Measurements from ENCODE around the gene GORAB. TPM values are rescaled to one million over a fixed set of nuclear protein-coding genes. Genes with fewer than 3 reads are reported as not detected.

The GORAB gene
- total and polyA plus RNA-seq, 2 experiments from 2014 or later = 14.7 to 16.4 TPM

DNA sequence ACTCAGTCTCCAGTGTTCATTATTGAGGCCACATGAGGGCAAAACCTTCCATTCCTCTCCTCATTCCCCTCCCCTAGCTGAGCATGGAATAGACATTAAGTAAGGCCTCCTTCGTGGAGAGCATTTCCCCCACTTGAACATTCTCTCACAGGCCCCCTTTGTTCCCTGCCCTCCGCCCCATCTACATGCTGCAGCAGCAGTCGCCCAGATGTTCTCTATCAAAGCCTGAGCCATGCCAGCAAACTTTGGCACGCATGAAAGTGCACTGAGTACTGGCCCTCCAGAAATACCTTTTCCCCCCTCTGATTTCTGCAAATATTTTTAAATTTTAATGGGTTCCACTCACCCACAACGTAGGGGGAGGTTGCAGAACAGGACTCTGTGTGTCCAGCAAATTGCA is 20.9 kb upstream of the GORAB start:
- TF ChIP-seq EZH2 (IDR thresholded peaks at IDR 0.05; ENCODE audit: insufficient read depth, poor library complexity, severe bottlenecking) = no peak
- TF ChIP-seq EZH2phosphoT487 (IDR thresholded peaks at IDR 0.05; ENCODE audit: insufficient read depth, low read depth) = no peak
- H3K9ac ChIP-seq = no peak overlapping the region
- no peaks in the 10 kb centered on the region for H3F3A ChIP-seq (ENCODE audit: insufficient read depth)
- no peaks in the 10 kb centered on the region for H3K36me3 ChIP-seq (ENCODE audit: low read depth)
- no peaks in the 10 kb centered on the region for H3K79me2 ChIP-seq (ENCODE audit: insufficient read depth)
- no peak overlapping the region for H2AFZ ChIP-seq
- no peaks in the 10 kb centered on the region for H4K20me1 ChIP-seq (ENCODE audit: insufficient read depth)
- no peaks in the 10 kb centered on the region for H3K27me3 ChIP-seq (replicated peaks; ENCODE audit: insufficient read depth)
- H3K9me3 ChIP-seq (ENCODE audit: low read depth) = no peaks in the 10 kb centered on the region
- no peaks in the 10 kb centered on the region for H3K4me1 ChIP-seq (ENCODE audit: insufficient read depth)
- 44 to 46% methylated on average over 5 of the region's 5 CpGs for WGBS, 2 experiments (ENCODE audit: low coverage in 1 of 2, low lambda C conversion rate in 2 of 2, missing lambda C conversion rate in 2 of 2)
- DNase-seq = no peak
- no peak overlapping the region for H3K4me2 ChIP-seq (ENCODE audit: unreplicated experiment)
- no peaks in the 10 kb centered on the region for H3K9me2 ChIP-seq (ENCODE audit: insufficient read depth)
- no peak overlapping the region for H3K27ac ChIP-seq
- in situ Hi-C loops (cut with MboI) = no loop called here
- no peak overlapping the region for H3K4me3 ChIP-seq

GRCh38 chr1:170513138-170513537 is 18.8 kb upstream of the GORAB start:
- TF ChIP-seq EZH2 (IDR thresholded peaks at IDR 0.05; ENCODE audit: insufficient read depth, poor library complexity, severe bottlenecking) = no peak
- TF ChIP-seq EZH2phosphoT487 (IDR thresholded peaks at IDR 0.05; ENCODE audit: insufficient read depth, low read depth) = no peak
- WGBS, 2 experiments (ENCODE audit: low coverage in 1 of 2, low lambda C conversion rate in 2 of 2, missing lambda C conversion rate in 2 of 2) = 15 to 47% methylated on average over 1 of the region's 1 CpG
- H3K4me2 ChIP-seq (ENCODE audit: unreplicated experiment) = no peak overlapping the region
- H3K9me2 ChIP-seq (ENCODE audit: insufficient read depth) = no peaks in the 10 kb centered on the region
- in situ Hi-C loops (cut with MboI) = no loop called here
- DNase-seq = no peak
- no peaks in the 10 kb centered on the region for H3K36me3 ChIP-seq (ENCODE audit: low read depth)
- H3K27ac ChIP-seq = no peak overlapping the region
- H3K9ac ChIP-seq = no peak overlapping the region
- no peaks in the 10 kb centered on the region for H3K79me2 ChIP-seq (ENCODE audit: insufficient read depth)
- no peak overlapping the region for H2AFZ ChIP-seq
- no peaks in the 10 kb centered on the region for H3K4me1 ChIP-seq (ENCODE audit: insufficient read depth)
- no peak overlapping the region for H3K4me3 ChIP-seq
- no peaks in the 10 kb centered on the region for H3F3A ChIP-seq (ENCODE audit: insufficient read depth)
- H3K9me3 ChIP-seq (ENCODE audit: low read depth) = no peaks in the 10 kb centered on the region
- no peaks in the 10 kb centered on the region for H3K27me3 ChIP-seq (replicated peaks; ENCODE audit: insufficient read depth)
- no peaks in the 10 kb centered on the region for H4K20me1 ChIP-seq (ENCODE audit: insufficient read depth)

DNA sequence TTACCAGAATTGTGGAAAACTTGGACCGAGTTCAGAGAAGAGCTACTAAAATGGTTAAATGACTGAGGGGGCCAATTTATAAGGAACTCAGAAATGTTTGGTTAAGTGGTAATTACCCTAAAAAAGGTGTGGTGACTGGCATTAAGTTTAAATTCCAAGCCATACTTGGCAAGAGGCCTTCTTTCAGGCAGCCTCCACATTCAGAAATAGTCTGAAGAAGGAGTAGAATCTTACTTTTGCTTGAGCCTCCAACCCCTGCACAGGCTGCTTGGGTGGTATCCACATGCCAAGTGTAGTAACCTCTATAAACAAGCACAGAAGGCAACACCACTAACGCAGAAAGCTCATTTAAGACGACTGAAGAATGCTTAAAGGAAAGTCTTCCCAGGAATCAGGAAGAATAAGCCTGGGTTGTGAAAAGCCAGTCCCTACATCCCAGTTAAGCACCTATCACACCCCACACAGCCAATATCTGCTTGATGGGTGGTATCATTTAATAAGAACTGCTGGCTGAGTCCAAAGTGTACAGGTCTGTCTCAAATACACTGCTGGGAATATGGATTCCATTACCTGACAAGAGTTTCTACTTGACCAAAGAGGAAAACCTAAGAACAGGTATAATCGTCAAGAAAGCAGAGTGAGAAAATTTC is 13.7 kb upstream of the GORAB start:
- H3F3A ChIP-seq (ENCODE audit: insufficient read depth) = peaks cover 9% of the 10 kb centered on the region; the same call in 1 of the 2 replicates
- in situ Hi-C loops (cut with MboI) = no loop called here
- no peak overlapping the region for H2AFZ ChIP-seq
- H3K4me1 ChIP-seq (ENCODE audit: insufficient read depth) = peaks cover 29% of the 10 kb centered on the region
- H3K4me2 ChIP-seq (ENCODE audit: unreplicated experiment) = no peak overlapping the region
- H3K27me3 ChIP-seq (replicated peaks; ENCODE audit: insufficient read depth) = no peaks in the 10 kb centered on the region
- H3K36me3 ChIP-seq (ENCODE audit: low read depth) = no peaks in the 10 kb centered on the region
- no peak for TF ChIP-seq EZH2phosphoT487 (IDR thresholded peaks at IDR 0.05; ENCODE audit: insufficient read depth, low read depth)
- TF ChIP-seq EZH2 (IDR thresholded peaks at IDR 0.05; ENCODE audit: insufficient read depth, poor library complexity, severe bottlenecking) = no peak
- H3K9me3 ChIP-seq (ENCODE audit: low read depth) = no peaks in the 10 kb centered on the region
- no peak overlapping the region for H3K4me3 ChIP-seq
- H3K27ac ChIP-seq = no peak overlapping the region
- DNase-seq = no peak
- no peak overlapping the region for H3K9ac ChIP-seq
- no peaks in the 10 kb centered on the region for H4K20me1 ChIP-seq (ENCODE audit: insufficient read depth)
- 91 to 93% methylated on average over 4 of the region's 4 CpGs for WGBS, 2 experiments (ENCODE audit: low coverage in 1 of 2, low lambda C conversion rate in 2 of 2, missing lambda C conversion rate in 2 of 2)
- no peaks in the 10 kb centered on the region for H3K79me2 ChIP-seq (ENCODE audit: insufficient read depth)
- H3K9me2 ChIP-seq (ENCODE audit: insufficient read depth) = no peaks in the 10 kb centered on the region

DNA sequence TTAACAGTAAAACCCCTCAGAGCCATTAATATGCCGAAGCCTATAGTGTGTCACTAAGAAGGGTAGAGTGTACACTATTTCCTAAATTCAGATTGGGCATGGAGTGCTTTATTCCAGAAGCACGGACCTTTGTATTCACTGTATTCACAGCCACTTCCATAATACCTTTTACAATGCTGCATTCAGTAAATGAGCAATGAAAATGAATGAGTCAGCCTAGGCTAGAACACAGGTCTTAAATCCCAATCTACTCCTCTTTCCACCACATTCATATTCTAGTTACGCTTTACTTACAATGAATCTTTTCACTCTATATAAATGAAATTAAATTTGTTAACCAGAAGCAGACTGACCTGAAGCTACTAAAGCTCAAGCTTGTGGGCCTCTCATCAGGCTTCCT is 13.0 kb upstream of the GORAB start:
- Histone ChIP-seq H4K20me1 (ENCODE audit: insufficient read depth) (no peaks in the 10 kb centered on the region), H3K79me2 (ENCODE audit: insufficient read depth) (no peaks in the 10 kb centered on the region), H3K9me2 (ENCODE audit: insufficient read depth) (no peaks in the 10 kb centered on the region), H3K4me1 (ENCODE audit: insufficient read depth) (peaks cover 29% of the 10 kb centered on the region), H3F3A (ENCODE audit: insufficient read depth) (peaks cover 9% of the 10 kb centered on the region; the same call in 1 of the 2 replicates), H3K4me2 (ENCODE audit: unreplicated experiment) (no peak overlapping the region), H3K27me3 (replicated peaks; ENCODE audit: insufficient read depth) (no peaks in the 10 kb centered on the region), H3K27ac (no peak overlapping the region), H3K4me3 (no peak overlapping the region), H2AFZ (no peak overlapping the region), H3K36me3 (ENCODE audit: low read depth) (no peaks in the 10 kb centered on the region), H3K9ac (no peak overlapping the region), H3K9me3 (ENCODE audit: low read depth) (no peaks in the 10 kb centered on the region)
- WGBS, 2 experiments (ENCODE audit: low coverage in 1 of 2, low lambda C conversion rate in 2 of 2, missing lambda C conversion rate in 2 of 2) = 96 to 98% methylated on average over 3 of the region's 3 CpGs
- in situ Hi-C loops (cut with MboI) = no loop called here
- DNase-seq = peak; percentile 31
- TF ChIP-seq EZH2 (IDR thresholded peaks at IDR 0.05; ENCODE audit: insufficient read depth, poor library complexity, severe bottlenecking) (no peak), EZH2phosphoT487 (IDR thresholded peaks at IDR 0.05; ENCODE audit: insufficient read depth, low read depth) (no peak)

All from GM23248 (cell line).